GM21515 (cell line): ENCODE data around the gene C5AR1.
"Not testable (repeated sequence)": the region's sequence is repeated elsewhere in the genome, so short reads cannot be mapped to it uniquely, and the experiment has no call there.

Experiments used
- ATAC-seq: cut with Tn5 transposase; IDR thresholded peaks from one replicate; pipeline ENCODE4 v1.9.1; 2021; ENCODE audit not compliant: unreplicated experiment

Gene C5AR1

GRCh38 chr19:47324502-47324901, 14.8 kb downstream of the C5AR1 start:
- no peak for ATAC-seq

GRCh38 chr19:47330466-47330869, 20.8 kb downstream of the C5AR1 start:
- no peak for ATAC-seq

GRCh38 chr19:47331490-47331889, 21.8 kb downstream of the C5AR1 start:
- ATAC-seq = no peak

GRCh38 chr19:47331931-47332547, 22.4 kb downstream of the C5AR1 start, which contains the start of gene C5AR2:
TSS of gene C5AR2 (plus strand) at chr19:47332175. CDS start at chr19:47340800, 8,625 bp downstream.
- ATAC-seq = no peak

GRCh38 chr19:47336765-47337718, 27.4 kb downstream of the C5AR1 start:
- ATAC-seq = not testable (repeated sequence)

GRCh38 chr19:47339196-47339880, 29.7 kb downstream of the C5AR1 start:
- no peak for ATAC-seq

GRCh38 chr19:47340477-47341208, 31.0 kb downstream of the C5AR1 start:
- no peak for ATAC-seq

GRCh38 chr19:47341734-47342133, 32.1 kb downstream of the C5AR1 start:
- no peak for ATAC-seq

GRCh38 chr19:47343194-47343802, 33.6 kb downstream of the C5AR1 start:
- ATAC-seq = no peak

GRCh38 chr19:47344425-47344824, 34.8 kb downstream of the C5AR1 start:
- ATAC-seq = no peak

- not testable (repeated sequence) for ATAC-seq
Observed at GRCh38 chr19:47346024-47346423, 36.4 kb downstream of the C5AR1 start.

GRCh38 chr19:47348819-47349795, 39.4 kb downstream of the C5AR1 start, which contains the start of gene DHX34:
TSS of gene DHX34 (plus strand) at chr19:47349315. CDS start at chr19:47353031, 3,716 bp downstream.
- ATAC-seq = peak; percentile 88

- ATAC-seq = no peak
Observed at GRCh38 chr19:47350630-47351029, 41.0 kb downstream of the C5AR1 start.

- ATAC-seq = no peak
Observed at GRCh38 chr19:47351548-47351947, 41.9 kb downstream of the C5AR1 start.

GRCh38 chr19:47352095-47352494, 42.4 kb downstream of the C5AR1 start:
- no peak for ATAC-seq

GRCh38 chr19:47353307-47353712, 43.6 kb downstream of the C5AR1 start:
- no peak for ATAC-seq

- no peak for ATAC-seq
Observed at GRCh38 chr19:47356900-47357299, 47.2 kb downstream of the C5AR1 start.

GRCh38 chr19:47357788-47358680, 48.4 kb downstream of the C5AR1 start:
- ATAC-seq = no peak
